Measurements from ENCODE around the gene SLC6A2. TPM values are rescaled to one million over a fixed set of nuclear protein-coding genes. Genes with fewer than 3 reads are reported as not detected.

Gene SLC6A2
- total RNA-seq, 1 experiment from 2014 or later = not detected

Other genes starting within 250 kb of the SLC6A2 start
- 0.03 and 0.42 TPM in 2 replicates for gene MMP2, start 176.8 kb upstream of the SLC6A2 start, total RNA-seq (2014; rRNA removed; shearing (Covaris generic))
- 18.0 and 18.1 TPM in 2 replicates for gene LPCAT2, start 146.9 kb upstream of the SLC6A2 start, total RNA-seq (2014; rRNA removed; shearing (Covaris generic))
- 0.08 and 0.23 TPM in 2 replicates for gene CAPNS2, start 89.3 kb upstream of the SLC6A2 start, total RNA-seq (2014; rRNA removed; shearing (Covaris generic))
- gene CES1, start 177.1 kb downstream of the SLC6A2 start, total RNA-seq (2014; rRNA removed; shearing (Covaris generic)) = not detected in 2 replicates
- not detected in 2 replicates for gene CES5A, start 219.4 kb downstream of the SLC6A2 start, total RNA-seq (2014; rRNA removed; shearing (Covaris generic))